HG03060 (cell line): Measurements from ENCODE around the gene WNT7A.

ENCODE experiments used
- ATAC-seq: cut with Tn5 transposase; IDR thresholded peaks from one replicate; pipeline ENCODE4 v1.9.1; 2021; ENCODE audit warnings: low read depth, moderate number of reproducible peaks; ENCODE audit not compliant: unreplicated experiment

The WNT7A gene

DNA sequence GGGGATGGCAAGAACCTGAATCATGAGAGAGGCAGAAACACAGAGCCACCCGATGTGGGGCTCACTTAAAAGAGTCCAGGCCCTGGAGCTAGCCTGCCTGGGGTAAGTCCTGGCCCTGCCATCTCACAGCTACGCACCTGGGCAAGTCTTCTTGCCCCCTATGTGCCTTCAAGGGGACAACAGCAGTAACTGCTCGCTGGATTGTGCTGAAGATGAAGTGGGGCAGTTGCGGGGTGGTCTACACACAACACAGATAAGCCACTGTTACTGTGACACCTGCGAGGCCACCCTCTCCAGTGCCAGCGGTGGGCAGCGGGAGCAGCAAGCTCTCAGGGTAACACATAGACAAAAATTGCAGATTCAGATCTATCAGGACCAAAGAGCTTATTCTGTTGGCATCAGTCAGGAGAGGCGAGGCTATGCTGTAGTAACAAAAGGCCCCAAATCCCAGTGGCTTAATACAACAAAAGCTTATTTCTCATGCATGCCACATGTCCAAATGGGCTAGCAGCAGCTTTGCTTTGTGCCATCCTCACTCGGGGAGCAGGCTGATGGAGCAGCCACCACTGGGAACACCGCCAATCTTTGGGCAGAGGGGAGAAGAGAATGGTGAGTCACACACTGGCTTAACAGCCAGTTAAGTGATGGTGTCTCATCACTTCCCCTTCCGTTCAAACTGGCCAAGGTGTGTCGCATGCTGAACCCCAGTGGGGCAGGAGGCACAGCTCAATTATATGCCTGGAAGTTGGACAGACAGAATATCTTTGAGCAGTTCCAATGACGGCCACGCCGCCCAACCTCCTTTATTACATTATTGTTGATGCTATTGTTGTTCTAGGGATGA lies 78.3 kb downstream of the WNT7A start:
- ATAC-seq, result no peak

DNA sequence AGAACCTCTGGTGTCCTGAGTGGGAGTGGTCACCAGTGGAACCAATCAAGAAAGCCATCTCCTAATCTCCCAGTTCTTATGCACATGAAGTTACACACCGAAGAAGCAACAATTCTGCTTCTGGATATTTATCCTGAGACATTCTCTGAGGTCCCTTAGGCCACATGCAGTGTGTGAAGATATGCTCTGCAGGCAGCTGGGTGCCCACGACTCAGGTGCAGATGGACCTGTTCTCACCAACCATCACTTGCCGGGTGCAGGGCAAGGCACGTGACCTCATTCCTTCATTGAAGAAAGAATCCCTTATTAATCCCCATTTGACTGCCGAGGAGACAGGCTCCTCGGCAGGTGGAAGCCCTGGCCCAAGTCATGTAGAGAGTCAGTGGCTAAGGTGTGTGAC lies 79.8 kb downstream of the WNT7A start:
- no peak for ATAC-seq

DNA sequence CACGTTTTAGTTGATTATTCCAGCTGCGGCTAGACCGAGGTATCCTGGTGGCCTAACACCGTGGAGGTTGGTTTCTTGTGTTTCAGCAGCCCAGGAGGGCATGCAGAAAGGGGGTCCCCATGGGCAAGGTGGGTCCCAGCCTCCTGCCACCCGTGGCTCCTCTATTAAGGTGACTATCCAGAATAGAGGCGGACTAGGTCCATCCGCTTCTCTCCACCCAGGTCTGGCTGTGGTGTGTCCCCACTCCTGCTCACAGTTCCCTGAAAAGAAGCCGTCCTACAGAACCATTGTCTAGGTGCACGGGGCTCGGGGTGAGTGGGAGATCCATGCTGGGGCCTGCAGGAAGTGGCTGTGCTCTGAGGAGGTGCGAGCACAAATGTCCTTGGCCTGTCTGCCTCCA lies 81.5 kb downstream of the WNT7A start:
- ATAC-seq, result no peak

DNA sequence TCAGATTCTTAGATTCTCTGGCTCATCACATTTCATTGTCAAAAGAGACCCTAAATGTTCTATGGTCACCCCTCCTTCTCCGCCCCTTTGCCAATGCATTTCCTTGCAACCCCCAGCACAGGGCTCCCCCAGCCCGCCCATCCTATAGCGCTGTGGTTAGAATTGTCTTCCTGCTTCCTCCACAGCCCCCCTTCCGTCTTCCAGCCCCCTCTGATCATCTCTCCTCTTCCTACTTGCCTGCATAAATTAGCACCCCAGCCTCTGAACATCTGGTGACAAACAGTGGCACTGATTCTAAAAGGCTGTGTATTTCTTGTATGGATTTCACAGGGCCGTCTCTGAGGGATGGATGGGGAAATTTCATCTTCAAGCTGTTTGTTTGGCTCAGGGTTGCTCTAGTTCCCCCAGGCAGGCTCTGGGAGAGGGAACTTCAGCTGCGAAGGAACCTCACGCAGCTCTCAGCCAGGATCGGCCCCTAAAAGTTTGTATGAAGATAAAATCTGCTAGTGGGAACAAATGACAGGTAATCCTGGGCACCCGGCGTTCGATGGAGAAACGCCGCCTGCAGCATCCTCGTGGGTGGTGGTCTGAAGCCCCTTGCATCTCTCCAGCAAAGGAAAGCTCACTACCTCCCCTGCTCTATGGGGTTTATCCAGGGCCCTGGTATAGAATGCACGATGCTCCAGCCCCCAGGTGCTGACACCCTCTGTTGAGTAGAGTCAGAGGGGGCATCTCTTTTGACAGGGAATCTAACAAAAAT lies 83.0 kb downstream of the WNT7A start:
- ATAC-seq, result no peak

DNA sequence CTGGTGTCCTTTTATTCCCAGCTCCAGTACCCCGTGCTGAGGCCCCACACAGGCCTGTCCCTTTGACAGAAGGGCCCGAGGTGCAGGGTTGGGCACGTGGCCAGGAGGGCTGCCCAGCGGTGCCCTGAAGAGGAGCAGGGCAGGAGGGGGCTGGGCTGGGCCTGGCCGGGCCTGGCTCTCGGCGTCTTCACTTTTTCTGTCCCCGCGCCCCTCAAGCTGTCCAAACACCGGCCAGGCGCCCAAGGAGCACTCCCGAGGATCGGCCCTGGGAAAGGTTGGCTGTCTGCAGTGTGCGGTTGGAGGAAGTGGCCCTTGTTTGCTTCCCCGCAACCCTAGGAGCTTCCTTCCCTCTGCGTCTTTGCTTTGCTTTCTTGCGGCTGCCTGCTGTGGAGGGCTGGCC lies 84.1 kb downstream of the WNT7A start:
- no peak for ATAC-seq

GRCh38 chr3:13794322-13794721 lies 85.5 kb downstream of the WNT7A start:
- no peak for ATAC-seq

- ATAC-seq, result no peak
Measured at GRCh38 chr3:13793451-13793850, 86.4 kb downstream of the WNT7A start.

DNA sequence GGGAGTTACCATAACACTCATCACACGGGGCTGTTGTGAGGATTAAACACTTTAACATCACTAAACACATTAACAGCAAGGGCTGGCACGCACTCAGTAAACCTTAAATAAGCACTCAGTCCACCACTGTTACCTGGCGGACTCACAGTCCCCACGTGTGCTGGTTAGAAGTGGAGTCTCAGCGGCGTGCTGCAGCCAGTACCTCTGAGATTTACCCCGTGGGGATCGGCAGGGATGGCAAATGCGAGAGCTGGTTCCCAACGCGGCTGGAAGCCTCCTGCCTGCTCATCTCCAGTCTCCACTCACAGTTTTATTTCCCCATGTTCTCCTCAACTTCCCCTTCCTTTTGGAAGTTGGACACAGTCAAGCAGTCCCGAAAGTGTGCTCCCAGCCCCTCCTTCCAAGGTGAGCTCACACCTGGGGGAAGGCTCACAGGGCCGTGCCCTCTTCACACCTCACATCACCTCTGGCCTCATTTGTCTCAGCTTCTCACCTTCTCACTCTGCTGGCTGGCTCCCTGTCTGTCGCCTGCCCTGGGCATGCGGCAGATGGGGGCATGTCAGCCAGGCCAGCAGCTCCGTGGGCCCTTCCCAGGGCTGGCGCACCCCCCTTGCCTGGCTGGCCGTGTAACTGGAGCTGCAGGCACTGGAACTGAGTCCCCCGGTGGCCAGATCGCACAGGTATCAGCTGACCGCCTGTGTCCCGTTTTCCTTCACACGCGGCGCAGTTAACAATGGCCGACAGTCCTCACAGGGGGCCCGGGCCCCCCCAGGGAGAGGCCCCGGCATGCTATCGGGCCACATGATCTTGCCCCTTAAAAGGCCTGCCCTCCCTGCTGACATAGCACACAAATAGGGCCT lies 87.1 kb downstream of the WNT7A start:
- no peak for ATAC-seq

- no peak for ATAC-seq
Measured at GRCh38 chr3:13792051-13792490, 87.8 kb downstream of the WNT7A start.

DNA sequence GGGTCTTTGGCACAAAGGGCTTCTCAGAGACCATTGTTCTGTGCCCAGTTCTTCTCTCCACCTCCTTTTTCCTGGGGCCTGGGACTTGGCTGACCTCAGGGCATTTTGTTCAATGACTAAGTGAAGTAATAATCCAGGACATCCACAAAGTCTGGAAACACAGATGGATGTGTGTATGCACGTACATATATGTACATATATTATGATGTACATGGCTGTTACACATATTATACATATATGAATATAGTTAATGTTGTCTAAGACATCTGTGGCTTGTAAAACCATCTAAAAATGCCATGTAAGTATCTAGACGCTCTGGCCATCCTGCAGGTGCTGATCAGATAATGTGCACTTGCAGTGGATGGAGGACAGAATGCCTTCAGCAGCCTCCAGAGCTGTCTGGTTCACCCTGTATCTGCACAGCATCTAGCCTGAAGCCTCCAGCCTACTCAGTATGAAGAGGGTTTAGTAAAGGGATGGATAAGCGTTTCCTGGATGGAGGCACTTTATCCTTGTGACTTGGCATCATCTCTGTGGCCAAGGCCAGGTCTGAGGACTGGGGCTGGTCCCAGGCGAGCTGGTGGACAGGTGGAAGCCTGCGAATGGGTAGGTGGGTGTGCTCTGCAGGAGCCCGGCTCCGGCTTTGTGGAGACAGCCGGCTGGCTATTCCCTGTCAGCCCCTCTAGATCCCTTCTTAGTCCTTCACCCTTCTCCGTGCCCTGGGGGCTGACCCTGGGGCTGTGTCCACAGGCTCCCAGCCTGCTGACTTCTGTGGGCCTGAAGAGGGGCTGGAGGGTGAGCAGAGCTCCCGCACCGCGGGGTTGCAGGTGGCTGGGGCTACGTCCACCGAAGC lies 88.4 kb downstream of the WNT7A start:
- no peak for ATAC-seq

- no peak for ATAC-seq
Measured at GRCh38 chr3:13790376-13791197, 89.3 kb downstream of the WNT7A start.

GRCh38 chr3:13788522-13789424 lies 91.1 kb downstream of the WNT7A start:
- ATAC-seq, result no peak

- ATAC-seq, result no peak
Measured at GRCh38 chr3:13787533-13788132, 92.2 kb downstream of the WNT7A start.

- no peak for ATAC-seq
Measured at GRCh38 chr3:13786811-13787210, 93.1 kb downstream of the WNT7A start.

- no peak for ATAC-seq
Measured at GRCh38 chr3:13785853-13786436, 93.9 kb downstream of the WNT7A start.

- ATAC-seq, result no peak
Measured at GRCh38 chr3:13785351-13785750, 94.5 kb downstream of the WNT7A start.

- no peak for ATAC-seq
Measured at GRCh38 chr3:13783476-13783875, 96.4 kb downstream of the WNT7A start.
